Stimulated activated CD4-positive, alpha-beta T cell treated with anti-CD3 and anti-CD28 coated beads, Interleukin-4, amount 100 ng/mL, for 48 hours (primary cell): ENCODE measurements around the gene MRTFA.
"Not testable (repeated sequence)": the region's sequence is repeated elsewhere in the genome, so short reads cannot be mapped to it uniquely, and the experiment has no call there.

Source experiments
- DNase-seq, 2 donors: peaks; one replicate each; pipeline ENCODE4 v3.0.0-alpha.2; 2020; ENCODE audit warnings: low read depth in 2 of 2

MRTFA gene

DNA sequence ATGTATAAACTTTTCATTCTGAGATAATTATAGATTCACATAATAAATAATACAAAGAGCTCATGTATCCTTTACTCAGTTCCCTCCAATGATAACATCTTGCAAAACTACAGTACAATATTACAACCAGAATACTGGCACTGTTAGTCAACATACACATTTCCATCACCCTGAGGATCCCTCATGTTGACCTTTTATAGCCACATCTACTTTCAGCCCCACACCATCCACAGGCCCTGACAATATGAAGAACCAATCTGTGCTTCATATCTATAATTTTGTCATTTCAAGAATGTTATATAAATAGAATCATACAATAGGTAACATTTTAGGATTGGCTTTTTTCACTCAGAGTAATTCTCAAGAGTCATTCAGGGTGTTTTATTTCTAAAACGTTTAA lies 115.5 kb downstream of the MRTFA start:
- no peak for DNase-seq

DNA sequence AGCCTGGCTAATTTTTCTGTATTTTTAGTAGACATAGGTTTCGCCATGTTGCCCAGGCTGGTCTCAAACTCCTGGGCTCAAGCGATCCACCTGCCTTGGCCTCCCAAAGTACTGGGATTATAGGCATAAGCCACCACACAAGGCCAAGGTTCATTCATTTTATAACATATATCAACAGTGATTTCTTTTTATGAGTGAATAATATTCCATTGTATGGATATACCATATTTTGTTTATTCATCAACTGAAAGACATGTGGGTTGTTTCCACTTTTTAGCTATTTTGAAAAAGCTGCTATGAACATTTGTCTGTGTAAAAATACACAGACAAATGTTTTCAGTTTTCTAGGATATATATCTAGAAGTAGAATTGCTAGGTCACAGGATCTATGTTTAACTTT lies 116.0 kb downstream of the MRTFA start:
- DNase-seq: no peak

DNA sequence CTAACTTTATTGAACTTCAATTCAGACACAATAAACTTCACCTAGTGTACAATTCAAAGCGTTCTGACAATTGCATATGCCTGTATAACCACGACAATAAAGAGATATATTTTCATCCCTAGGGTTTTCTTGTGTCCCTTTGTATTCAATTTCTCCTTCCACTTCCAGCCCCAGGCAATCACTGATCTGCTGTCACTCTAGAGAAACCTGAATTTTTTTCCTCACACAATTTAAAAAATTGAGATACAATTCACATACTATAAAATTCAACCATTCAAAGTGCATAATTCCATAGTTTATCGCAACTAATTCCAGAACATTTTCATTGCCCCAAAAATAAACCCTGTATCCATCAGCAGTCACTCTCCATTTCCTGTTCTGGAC lies 116.6 kb downstream of the MRTFA start:
- DNase-seq: no peak

DNA sequence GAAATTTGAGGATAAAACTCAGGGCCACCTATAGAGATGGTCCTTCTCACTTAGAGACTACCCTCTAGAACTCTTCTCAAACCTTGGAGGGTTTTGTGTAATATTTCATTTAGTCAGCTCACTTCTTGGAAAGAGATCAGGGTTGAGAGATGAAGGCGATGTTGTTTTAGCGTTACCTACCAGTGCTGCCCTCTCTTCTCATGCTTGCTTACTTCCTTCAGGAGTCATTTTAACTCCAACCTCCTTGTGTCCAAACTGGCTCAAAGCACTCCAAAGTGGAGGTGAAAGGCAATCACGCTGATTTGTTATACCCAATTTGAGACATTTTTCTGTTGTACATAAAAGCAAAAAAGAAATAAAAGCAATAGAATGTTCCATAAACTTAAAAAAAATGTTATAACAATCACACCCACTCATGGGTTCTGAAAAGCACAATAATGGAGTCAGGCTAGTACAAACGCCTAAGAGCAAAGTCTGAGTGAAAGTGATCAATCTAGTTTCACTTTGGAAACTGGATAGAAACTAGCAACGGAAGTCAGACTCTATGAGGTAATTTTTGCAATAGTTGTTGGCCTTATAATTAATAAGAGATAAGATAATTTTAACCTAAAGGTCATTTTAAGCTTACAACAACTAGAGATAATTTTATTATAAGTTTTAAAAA lies 117.1 kb downstream of the MRTFA start:
- no peak for DNase-seq

DNA sequence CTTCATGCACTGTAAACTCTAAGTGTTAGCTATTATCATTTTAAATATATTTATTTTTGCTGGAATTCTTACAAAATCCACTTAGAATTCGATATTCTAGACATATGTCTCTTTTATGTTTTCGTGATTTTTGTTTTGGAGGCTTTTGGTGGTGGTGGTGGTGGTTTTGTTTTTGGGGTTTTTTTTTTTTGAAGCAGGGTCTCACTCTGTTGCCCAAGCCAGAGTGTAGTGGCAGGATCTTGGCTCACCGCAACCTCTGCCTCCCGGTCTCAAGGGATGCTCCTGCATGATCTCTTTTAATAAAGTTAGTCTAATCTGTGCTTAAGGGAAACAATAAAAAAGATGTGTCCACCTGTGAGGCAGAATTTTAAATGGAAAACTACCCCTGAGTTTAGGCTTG lies 117.7 kb downstream of the MRTFA start:
- DNase-seq: no peak

DNA sequence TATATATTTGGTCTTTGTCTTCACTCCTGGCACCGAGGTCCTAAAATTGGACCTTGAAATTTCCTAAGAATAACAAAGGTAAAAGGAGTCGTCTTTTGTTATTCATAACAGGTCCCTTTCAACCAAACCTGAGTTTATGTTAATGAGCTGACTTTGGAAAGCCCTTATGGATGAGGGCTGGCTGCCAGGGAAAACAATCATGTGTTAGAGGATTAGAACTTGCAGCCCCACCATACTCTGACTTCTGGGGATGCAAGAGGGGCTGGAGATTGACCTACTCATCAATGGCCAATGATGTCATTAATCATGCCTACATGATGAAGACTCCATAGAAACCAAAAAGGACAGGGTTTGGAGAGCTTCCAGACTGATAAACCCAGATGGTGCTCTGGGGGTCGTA lies 118.9 kb downstream of the MRTFA start:
- no peak for DNase-seq

DNA sequence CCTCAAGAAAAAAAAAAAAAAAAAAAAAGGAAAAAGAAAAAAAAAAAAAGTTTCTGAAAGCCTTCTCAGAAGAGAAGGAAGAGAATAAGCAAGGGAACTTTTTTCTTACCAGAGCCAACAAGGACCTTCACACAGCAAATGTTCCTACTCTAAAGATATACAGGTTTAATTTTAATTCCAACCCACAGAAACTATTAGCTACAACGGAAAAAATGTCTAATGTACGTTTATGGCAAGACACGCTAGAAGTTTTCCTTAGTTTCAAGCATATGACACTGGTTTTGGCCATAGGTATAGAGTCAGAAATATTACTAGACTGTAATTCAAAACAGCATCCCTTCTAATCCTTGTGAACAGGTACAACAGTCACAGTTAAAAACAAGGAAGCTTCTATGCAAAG lies 120.1 kb downstream of the MRTFA start:
- no peak for DNase-seq

DNA sequence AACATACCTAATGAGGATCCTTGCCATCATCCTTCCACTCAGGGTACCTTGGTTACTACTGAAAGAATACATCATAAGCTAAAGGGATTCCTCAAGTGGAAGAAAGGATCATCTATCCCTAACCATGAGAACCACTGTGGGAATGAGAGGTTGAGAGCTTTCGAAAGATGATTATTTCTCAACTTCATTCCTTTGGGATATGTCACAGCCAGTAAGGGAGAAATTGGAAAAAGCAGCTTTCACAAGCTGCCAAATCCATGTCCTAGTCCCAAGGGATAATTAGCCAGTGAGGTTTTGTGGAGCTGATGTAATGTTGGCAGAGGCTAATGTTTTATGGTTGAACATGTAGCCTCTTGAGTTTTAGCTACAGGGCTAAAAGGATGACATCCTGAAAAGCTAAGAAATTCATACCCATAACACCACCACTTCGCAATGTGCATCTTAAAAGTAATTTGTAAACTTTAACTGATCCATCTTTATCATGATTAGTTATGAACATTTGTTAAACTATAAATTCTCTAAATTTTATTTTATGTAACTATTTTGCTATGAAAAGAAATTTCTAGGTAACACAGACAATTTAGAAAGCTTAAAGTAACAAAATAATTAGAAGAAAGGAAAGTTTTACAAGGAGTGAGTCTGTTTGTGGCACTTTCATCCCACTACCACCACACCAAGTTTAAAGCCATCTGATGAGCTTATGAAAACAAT lies 123.9 kb downstream of the MRTFA start:
- DNase-seq: no peak

DNA sequence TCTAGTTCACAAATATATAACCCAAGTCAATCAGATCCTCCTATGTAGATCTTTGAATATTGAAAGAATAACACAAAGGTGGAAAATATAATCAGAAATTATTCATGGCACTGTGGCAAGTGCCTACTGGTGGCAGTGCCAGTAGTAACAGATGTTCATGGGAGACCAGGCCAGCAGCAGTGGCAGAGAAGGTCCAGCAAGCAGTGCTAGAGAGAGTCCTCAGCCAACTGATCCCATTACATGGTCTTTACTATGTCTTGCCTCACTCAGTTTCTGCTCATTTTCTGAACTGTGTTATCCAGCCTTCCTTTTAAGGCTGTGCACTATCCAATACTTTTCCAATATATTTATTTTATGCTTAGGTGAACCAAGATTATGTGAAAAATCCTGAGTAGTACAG lies 124.9 kb downstream of the MRTFA start:
- no peak for DNase-seq

DNA sequence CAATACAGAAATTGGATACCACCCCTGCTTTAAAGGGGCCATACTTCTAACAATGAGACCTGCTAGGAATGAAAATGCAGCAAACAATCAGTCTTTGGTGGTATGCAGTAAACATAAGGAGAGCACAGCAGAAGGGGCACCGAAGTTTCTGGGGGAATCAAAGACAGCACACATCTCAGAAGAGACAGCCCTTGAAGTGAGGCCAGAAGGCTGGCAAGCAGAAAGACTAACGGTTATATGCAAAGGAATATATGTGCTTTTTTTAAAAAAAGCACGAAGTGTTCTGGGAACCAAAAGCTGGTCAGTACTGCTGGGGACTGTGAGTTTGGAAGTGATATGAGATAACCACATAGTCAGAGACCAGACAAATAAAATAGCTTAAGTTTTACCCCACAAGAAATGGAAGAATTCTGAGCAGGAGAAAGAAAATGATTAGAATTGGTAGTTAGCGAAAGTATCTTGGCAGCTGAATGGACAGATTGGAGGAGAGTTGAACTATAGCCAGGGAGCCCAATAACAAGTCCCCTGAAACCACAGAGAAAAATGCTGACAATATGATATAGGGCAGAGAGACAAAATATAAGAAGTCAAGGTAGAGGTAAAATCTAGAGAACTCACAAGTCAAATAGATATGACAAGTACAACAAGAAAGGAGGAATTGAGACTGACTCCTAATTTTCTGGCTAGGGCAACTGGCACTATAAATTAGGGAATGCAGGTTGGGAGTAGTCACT lies 125.7 kb downstream of the MRTFA start:
- no peak for DNase-seq

DNA sequence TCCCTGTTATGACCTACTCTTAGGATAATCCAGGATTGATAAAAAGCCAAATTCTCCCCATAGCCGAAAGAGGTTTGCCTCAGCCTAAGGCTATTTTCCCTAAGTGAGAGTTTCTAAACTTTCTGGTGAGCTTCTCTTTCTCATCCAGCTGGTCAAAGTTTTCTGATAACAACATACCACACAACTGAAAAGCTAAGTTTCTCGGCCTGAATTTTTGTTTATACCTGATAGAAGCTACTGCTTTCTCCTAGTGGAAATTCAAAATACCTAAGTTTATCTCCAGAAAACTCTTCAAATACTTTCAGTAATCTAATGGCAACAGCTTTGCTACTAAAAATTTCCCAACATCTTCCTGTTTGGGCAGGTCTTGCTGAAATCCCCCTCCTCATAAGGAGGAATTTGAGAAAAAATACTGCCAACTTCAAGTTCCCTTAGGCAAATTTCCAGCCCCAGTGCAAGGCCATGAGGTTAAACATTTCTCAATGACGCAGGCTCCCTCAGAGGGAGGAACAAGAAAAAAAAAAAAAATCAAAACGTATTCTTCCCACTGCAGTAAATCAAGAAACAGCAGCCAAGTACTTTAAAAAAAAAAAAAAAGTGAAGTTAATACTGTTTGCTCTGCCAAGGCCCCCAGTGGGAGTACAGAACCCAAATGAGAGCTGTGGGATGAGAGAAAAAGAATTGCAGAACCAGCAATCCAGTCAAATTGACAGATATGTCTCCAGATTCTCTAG lies 127.0 kb downstream of the MRTFA start:
- no peak for DNase-seq

DNA sequence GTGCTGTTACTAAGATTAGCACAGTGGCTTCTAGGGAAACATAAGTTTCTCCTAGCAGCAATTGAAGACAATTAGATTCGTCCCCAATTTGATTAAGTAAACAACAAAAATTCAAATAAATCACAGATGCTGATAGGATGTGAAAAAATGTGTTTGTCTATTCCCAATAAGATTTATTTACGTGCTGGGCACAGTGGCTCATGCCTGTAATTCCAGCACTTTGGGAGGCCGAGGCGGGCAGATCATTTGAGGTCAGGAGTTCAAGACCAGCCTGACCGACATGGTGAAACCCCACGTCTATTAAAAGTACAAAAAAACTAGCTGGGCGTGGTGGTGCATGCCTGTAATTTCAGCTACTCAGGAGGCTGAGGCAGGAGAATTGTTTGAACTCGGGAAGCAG lies 128.5 kb downstream of the MRTFA start:
- not testable (repeated sequence) for DNase-seq

DNA sequence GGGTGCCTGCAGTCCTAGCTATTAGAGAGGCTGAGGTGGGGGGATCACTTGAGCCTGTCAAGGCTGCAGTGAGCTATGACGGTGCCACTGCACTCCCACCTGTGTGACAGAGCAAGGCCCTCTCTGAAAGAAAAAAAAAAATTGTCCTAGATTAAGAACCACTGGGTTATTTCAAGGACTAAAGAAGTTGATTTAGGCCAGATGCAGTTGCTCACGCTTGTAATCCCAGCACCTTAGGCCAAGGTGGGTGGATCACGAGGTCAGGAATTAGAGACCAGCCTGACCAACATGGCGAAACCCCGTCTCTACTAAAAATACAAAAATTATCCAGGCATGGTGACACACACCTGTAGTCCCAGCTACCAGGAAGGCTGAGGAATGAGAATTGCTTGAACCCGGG lies 129.0 kb downstream of the MRTFA start:
- DNase-seq: no peak

DNA sequence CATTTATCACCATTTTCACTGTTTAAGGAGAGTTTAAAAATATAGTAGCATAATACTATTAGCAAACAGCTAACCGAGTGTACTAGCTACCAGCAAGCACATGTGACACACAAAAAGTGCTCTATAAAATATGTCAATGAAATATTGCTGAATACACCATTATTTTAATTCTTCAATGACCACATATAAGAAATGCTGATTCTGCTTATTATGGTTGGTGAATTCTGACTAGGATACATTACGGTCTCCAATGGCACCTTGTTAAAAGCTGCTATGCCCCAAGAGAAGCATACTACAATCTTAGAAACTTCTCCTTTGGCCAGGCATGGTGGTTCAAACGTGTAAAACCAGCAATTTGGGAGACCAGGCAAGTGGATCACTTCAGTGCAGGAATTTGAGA lies 129.8 kb downstream of the MRTFA start:
- DNase-seq: no peak

DNA sequence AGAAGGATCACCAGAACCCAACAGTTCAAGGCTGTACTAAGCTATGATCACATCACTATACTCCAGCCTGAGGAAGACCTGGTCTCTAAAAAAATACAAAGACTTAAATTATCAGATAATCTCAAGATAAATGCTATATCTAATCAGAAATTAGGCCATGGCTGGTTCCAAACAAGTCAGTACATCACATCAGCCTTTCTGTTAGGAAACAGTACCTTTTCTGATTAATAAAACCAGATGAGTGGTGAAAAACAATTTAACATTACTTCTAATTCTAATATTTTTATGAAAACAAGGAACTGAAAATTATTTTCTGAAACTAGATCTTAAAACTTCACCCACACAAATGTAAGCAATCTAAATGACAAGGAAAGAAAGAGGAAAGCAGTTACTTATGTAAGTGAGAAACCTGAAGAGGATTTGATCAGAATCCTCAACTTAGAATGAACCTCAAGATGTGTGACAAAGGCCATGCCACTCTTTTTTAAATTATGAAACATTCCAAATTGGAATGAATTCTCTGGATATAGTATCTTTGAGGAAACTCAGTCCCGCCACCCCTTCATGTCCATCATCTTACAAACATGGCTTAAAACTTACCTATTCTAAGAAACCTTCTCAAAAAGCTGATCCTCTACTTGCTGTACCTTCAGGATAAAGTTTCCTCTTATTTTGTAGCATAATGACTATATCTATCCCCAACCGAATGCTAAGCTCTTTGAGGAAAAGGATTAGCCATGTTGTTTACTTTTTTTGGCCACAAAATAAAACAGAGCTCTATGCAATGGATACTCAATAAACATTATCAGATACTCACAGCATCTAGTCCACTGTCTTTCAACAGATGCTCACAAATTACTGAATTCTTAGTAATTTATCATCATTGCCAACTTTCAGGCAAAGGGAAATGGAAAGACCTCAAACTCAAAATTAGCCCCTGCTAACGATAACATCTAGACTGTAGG lies 132.0 kb downstream of the MRTFA start:
- no peak for DNase-seq

DNA sequence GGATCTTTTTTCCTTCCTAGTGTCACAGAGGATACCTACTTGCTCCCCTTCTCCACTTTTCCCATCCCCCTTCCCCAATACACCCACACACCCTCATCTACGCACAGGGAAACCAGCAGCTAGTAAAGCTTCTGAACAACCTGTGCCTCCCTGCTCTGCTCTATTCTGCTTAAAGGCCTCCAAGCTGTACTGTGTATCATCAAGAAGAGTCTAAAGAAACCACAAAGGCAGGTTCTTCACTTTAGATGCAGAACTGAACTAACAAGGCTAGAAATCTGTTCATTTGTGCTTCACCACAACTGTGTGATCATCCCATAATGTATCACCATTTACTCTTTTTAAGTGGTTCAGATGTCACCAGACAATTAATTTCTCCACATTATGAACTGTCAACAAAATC lies 133.6 kb downstream of the MRTFA start:
- no peak for DNase-seq

DNA sequence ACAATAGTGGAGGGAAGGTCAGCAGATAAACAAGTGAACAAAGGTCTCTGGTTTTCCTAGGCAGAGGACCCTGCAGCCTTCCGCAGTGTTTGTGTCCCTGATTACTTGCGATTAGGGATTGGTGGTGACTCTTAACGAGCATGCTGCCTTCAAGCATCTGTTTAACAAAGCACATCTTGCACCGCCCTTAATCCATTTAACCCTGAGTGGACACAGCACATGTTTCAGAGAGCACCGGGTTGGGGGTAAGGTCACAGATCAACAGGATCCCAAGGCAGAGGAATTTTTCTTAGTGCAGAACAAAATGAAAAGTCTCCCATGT lies 136.1 kb downstream of the MRTFA start:
- not testable (repeated sequence) for DNase-seq

DNA sequence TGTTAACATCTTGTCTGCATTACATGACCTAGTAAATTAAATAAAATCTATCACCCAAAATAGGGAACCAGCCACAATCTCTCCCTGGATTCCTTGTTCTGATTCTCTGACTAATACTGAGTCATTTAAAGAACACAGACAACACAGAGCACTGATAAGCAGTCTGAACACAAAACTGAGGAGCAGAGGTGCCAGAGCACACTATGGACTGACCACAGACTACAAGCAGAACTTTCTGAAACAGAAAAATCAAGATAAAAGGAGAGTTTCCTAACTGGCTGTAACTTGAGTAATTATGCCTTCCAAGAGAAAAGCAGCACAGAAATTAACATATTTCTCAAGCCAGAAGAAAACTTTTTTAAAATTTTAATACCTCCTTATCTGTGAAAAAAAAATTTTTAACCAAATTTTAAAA lies 137.3 kb downstream of the MRTFA start:
- no peak for DNase-seq

DNA sequence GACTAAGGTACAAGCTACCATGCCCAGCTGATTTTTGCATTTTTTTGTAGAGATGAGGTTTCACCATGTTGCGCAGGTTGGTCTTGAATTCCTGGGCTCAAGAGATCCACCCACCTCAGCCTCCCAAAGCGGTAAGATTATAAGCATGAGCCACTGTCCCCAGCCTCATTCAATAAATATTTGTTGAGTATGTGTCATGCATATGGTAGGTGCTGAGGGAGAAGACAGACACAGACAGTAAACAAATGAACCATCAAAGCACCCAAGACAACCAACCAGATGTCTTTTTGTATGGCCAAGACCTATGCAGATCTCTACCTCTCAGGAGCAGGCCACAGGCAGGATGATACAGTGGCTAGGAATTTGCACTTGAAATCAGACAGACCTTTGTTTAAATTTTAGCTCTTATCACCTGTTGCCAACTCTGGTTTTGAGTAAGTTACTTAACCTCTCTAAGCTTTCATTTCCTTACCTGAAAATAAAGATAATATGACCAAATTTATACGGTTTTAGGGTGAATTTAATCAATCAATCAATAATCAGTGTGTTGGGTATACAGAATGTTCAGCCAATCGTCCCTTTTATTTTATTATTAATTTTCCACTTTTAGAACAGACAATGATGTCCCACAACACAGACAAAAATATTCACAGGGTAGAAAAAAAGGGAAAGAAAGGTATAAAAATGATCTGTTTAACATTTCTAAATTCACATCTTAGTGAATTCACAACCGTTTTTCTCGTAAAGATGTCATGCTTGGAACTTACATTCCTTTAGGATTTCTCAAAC lies 137.9 kb downstream of the MRTFA start:
- DNase-seq: no peak

DNA sequence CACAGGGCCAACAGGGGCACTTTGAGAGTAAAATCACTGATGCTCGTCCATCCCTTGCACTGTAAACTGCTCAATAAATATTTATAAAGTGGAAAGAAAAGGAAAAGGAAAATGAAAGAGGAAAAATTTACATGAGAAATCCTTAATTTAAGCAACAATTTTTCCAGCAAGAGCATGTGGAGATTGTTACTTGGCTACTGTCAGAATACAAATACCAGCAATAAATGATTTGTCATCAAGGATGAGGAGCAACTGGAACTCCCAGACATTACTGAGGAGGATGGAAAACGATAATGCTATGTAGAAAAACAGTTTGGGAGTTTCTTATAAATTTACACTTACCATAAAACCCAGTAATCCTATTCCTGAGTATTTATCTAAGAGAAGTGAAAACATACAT lies 143.1 kb downstream of the MRTFA start:
- no peak for DNase-seq
